IPS-18a (cell line): Measurements from ENCODE around the gene ADARB2.

Experiments
- H3K27ac ChIP-seq: one replicate; pipeline ENCODE4 v1.5.1; 2013; ENCODE audit warnings: low read length
- H3K27me3 ChIP-seq: one replicate; pipeline ENCODE4 v1.6.1; 2013; ENCODE audit warnings: mild to moderate bottlenecking, low read length; ENCODE audit not compliant: control insufficient read depth, insufficient read depth
- H3K36me3 ChIP-seq: one replicate; pipeline ENCODE4 v1.6.1; 2013; ENCODE audit warnings: low read depth, low read length; ENCODE audit not compliant: control insufficient read depth
- H3K4me1 ChIP-seq: one replicate; pipeline ENCODE4 v1.6.1; 2013; ENCODE audit warnings: low read depth, low read length; ENCODE audit not compliant: control insufficient read depth
- H3K4me3 ChIP-seq: one replicate; pipeline ENCODE4 v1.5.1; 2013; ENCODE audit warnings: low read length
- H3K9ac ChIP-seq: one replicate; pipeline ENCODE4 v1.6.1; 2013; ENCODE audit warnings: mild to moderate bottlenecking, low read length, moderate library complexity
- H3K9me3 ChIP-seq: one replicate; pipeline ENCODE4 v1.6.1; 2013; ENCODE audit warnings: low read depth, low read length; ENCODE audit not compliant: control insufficient read depth

Gene ADARB2

DNA sequence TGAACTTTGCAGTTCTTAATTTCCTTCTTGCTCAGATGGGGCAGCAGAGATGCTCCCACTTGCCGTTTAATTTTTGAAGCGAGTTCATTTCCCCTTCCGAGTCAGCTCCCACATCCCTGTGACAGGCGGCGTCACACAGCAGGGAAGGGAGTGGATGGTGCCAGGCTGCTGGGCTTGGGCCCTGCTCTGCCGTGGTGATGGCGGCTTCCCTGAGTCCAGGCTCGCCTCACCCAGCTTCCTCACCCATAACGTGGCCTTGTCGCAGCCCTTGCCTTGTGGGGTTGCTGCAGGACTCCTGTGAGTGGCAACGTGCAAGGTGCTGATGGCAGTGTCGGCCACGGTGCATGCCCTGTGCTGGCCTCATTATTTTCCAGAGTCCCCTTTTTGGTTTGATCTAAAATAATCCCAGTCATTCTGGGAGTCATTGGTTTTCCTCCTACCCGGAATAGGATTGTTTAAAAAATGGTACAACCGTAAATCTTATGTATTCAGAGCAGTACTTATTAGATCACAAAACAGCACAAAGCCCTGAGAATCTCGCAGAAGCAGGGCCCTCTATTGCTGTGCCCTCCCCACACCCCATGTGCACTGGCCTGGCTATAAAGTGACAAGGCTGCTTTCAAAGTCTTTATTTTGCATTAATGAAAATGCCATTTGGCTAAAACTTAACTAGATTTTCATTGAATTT is 421.1 kb downstream of the ADARB2 start:
- Histone ChIP-seq H3K27ac (no peak overlapping the region), H3K9me3 (no peaks in the 10 kb centered on the region), H3K36me3 (no peaks in the 10 kb centered on the region), H3K4me1 (peaks cover 13% of the 10 kb centered on the region), H3K27me3 (no peaks in the 10 kb centered on the region), H3K4me3 (no peak overlapping the region), H3K9ac (no peak overlapping the region)

DNA sequence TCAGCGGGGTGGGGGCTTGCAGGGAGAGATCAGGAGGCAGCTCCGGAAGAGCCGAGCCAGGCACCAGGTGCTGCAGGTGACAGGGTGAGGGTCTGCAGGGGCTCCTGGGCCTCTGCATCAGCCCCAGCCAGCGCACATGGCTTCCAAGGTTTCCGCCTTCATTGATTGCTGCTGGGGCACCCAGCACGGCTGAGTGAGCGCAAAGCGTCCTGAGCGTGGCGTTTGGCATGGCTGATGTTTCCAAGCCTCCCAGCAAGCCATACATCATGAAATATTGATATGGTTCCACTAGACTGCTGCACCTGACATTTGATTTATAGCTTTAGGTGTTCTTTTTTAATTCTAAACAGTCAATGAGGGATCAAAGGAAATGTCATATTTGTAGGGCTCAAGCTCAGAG is 422.1 kb downstream of the ADARB2 start:
- Histone ChIP-seq H3K4me3 (no peak overlapping the region), H3K27ac (no peak overlapping the region), H3K4me1 (peaks cover 22% of the 10 kb centered on the region), H3K9ac (no peak overlapping the region), H3K9me3 (no peaks in the 10 kb centered on the region), H3K36me3 (no peaks in the 10 kb centered on the region), H3K27me3 (no peaks in the 10 kb centered on the region)

DNA sequence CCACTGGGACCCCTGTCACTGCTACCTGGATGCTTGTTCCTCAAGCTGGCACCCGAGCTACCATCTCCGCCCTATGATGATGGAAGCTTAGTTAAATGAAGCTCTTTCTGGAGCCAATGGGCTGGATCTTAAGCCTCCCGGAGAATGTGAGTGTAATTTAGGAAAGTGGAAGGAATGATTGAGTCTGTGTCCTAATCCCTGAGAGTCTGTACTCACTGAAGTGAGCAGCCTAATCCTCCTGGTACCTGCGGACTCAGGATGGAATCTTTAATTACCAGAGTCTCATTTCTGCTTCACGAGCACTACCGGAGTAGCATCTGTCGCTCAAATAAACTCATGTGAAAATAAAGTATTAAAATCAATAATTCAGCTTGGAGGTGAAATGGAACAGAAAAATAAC is 425.6 kb downstream of the ADARB2 start:
- H3K27me3 ChIP-seq = no peaks in the 10 kb centered on the region

DNA sequence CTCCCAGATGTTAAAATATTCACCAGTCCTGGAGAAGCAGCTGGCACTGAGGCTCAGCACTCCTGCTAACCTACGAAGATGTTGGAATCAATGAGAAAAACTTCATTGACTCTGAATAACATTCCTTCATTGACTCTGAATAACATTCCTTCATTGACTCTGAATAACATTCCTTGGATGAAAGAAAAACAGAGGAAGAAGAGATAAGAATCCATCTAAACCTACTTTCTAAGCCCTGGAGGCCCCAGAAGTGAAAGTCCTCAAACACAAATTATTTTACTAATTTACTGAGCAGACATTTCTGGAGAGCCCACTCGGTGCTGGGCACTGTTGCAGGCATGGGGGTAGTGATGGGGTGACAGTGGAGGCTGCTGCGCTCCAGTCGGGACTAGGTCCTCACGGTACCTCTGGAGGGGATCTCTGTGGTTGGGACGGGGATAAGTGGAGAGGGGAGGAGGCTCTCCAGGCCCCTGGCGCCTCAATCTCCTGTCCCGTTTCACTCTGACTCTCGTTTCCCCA is 427.0 kb downstream of the ADARB2 start:
- no peaks in the 10 kb centered on the region for H3K9me3 ChIP-seq

More for the DNA sequence above, 425.6 kb downstream of the ADARB2 start:
- H3K4me3 ChIP-seq = no peak overlapping the region
- H3K9ac ChIP-seq = no peak overlapping the region
- no peaks in the 10 kb centered on the region for H3K36me3 ChIP-seq
- H3K4me1 ChIP-seq = peaks cover 41% of the 10 kb centered on the region
- peak overlapping the region; percentile 96 for H3K27ac ChIP-seq
- H3K9me3 ChIP-seq = no peaks in the 10 kb centered on the region

DNA sequence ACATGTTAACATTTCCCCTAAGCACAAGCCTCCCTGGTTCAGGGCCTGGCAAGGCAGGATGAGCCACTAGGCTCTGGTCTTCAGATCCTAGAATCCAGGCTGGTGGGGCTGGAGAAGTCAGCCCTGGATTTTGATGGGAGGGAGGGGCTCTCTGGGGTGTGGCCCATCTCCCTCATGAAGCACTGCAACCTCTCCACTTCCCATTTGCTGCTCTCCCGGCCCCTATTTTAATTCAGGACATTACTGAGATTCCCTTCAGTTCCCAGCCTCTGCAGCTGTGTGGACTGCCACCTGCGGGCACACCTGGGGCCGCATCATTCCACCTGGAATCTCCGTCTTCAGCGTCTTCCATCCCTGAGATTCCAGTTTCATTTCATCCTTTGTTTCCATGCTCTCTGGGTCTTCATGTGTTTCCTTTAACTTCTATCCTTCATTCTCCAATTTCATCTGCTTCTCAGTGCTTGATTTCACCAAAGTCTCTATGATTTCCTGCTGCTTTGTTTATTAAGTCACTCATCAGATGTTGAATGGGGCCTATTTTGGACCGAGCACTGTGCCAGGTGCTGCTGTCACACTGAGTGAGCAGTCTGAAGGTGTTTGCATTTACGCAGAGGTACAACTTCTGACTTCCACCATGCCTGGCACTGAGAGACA is 427.6 kb downstream of the ADARB2 start:
- Histone ChIP-seq H3K36me3 (no peaks in the 10 kb centered on the region), H3K4me3 (peak overlapping the region; percentile 39), H3K27ac (peak overlapping the region; percentile 95), H3K27me3 (no peaks in the 10 kb centered on the region), H3K4me1 (peaks cover 39% of the 10 kb centered on the region), H3K9me3 (no peaks in the 10 kb centered on the region), H3K9ac (peak overlapping the region; percentile 51)

More for the DNA sequence above, 427.0 kb downstream of the ADARB2 start:
- Histone ChIP-seq H3K27me3 (no peaks in the 10 kb centered on the region), H3K4me1 (peaks cover 39% of the 10 kb centered on the region), H3K4me3 (peak overlapping the region; percentile 39), H3K36me3 (no peaks in the 10 kb centered on the region), H3K9ac (peak overlapping the region; percentile 51), H3K27ac (peak overlapping the region; percentile 96)

DNA sequence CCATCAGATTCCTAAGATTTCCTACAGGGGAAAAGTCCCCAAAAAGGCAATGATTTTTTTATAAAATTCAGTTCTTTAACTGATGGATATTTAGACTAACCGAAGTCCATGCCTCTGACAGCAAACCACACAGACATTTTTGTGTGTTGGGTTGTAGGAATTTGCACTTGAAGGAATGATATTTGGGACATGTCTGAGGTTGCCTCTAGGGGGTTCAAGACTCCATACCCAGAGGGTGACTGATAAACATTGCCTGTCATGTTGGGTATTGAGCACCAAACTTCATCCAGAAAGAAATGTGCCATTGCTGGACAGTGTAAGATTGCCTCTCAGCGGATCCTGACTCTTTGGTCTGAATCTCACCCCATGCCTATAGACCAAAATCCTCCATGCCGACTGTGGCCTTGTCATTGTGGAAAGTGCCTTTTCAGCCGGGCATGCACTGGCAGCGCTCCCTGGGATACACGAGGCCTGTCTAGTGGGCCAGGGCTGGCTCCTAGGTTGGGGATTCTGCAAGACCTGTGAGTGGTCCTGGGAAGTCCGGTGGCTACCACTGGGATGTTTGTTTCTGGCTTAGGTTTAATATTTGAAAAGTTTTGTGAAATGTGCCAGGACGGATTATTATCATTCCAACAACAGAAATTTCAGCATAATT is 428.2 kb downstream of the ADARB2 start:
- H3K36me3 ChIP-seq = no peaks in the 10 kb centered on the region
- H3K27ac ChIP-seq = peak overlapping the region; percentile 95
- H3K27me3 ChIP-seq = no peaks in the 10 kb centered on the region
- peak overlapping the region; percentile 51 for H3K9ac ChIP-seq
- peak overlapping the region; percentile 39 for H3K4me3 ChIP-seq
- H3K9me3 ChIP-seq = no peaks in the 10 kb centered on the region
- peaks cover 39% of the 10 kb centered on the region for H3K4me1 ChIP-seq

DNA sequence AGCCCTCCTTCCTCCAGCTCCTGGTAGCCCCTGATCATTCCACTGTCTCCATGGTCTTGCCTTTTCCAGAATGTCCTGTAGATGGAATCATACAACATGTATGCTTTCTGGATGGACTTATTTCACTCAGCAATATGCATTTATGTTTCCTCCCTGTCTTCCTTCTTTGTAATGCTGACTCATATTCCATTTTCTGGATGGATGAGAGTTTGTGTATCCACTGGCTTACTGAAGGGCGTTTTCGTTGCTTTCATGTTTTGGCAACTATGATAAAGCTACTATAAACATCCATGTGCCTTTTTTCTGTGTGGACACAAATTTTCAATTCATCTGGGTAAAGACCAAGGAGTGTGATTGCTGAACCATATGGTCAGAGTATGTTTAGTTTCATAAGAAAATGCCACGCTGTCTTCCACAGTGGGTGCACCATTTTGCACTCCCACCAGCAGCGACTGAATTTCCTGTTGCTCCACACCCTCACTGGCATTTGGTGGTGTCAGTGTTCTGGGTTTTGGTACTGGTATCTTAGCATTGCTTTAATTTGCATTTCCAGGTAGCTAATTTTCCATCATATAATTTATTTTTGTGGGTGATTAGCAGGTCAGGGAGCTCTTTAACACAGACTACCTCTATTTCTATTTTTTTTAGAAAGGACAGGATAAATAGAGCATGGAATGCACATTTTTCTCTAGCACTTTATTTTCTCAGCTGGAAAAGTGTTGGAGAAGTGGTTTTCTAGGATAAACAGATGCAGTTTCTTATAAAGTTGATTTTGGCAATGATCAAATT is 429.0 kb downstream of the ADARB2 start:
- H3K9ac ChIP-seq = no peak overlapping the region
- no peaks in the 10 kb centered on the region for H3K9me3 ChIP-seq
- H3K36me3 ChIP-seq = no peaks in the 10 kb centered on the region
- no peaks in the 10 kb centered on the region for H3K27me3 ChIP-seq
- H3K27ac ChIP-seq = peak overlapping the region; percentile 95
- peaks cover 39% of the 10 kb centered on the region for H3K4me1 ChIP-seq
- no peak overlapping the region for H3K4me3 ChIP-seq

DNA sequence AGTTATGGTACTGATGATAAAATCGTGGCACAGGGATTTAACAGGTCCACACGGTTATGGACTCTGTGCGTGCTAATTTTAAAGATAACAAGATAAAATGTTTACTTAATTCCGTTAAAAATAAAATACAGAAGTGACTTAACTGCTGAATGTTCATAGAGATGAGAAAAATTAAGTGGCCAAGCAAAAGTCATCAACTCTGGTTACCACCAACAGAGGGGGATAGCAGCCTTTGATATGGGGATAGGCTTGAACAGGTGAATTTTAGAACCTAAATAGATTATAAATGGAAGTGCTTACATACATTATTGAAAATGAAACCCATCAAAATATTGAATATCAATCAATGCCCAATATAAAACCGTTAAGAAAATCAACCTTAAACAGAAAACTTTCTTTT is 436.2 kb downstream of the ADARB2 start:
- Histone ChIP-seq H3K27me3 (no peaks in the 10 kb centered on the region), H3K36me3 (no peaks in the 10 kb centered on the region), H3K9me3 (no peaks in the 10 kb centered on the region), H3K27ac (no peak overlapping the region), H3K9ac (no peak overlapping the region), H3K4me3 (no peak overlapping the region), H3K4me1 (peaks cover 7% of the 10 kb centered on the region)

DNA sequence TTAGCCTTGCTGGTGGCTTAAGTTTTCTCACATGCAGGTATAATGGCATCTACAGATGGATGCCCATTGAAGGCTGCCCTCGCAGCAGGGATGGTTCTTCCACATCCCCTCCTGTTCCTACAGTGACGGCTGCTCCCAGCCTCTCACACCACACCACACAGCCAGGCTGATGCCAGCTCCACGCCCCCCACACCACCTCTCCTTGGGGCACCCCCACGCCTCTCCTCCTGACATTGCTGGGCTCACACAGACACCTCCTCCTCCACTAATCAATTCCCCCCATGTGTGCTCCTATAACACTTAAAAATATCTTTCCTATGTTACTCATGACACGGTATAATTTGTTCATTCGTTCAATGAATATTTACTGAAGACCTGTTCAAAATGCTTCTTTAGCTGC is 437.1 kb downstream of the ADARB2 start:
- Histone ChIP-seq H3K36me3 (no peaks in the 10 kb centered on the region), H3K9ac (no peak overlapping the region), H3K9me3 (no peaks in the 10 kb centered on the region), H3K4me3 (no peak overlapping the region), H3K27ac (no peak overlapping the region), H3K27me3 (no peaks in the 10 kb centered on the region), H3K4me1 (peaks cover 7% of the 10 kb centered on the region)

DNA sequence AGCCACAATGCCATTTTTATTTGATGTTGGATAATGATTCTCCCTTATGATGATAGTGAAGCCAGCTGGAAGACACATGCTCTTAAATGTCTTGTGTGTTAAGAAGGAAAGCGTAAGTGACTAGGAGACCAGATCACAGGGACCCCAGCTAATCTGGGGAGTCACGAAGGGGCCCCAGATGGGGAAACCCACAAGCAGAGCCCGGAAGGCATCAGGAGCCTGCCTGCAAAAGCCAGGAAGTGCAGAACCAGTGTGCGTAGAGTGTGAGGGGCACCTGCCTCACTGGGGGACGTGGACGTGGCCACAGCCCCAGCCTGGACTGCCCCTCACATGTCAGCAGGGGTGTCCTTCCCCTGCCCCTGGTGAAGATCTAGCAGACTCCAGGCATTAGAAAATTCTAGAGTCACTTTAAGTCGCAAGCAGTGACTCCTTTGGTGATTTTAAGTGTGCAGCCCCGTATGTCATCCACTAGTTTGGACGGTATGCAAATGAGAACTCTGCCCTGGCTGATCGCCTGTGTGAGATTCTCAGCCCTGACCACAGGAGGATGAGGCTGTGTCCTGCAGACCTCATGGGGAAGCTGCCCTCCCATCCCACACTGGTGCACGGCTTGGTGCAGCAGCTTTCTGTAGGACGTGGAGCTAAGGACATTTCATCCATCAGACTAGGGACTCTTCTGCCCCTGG is 438.1 kb downstream of the ADARB2 start:
- no peaks in the 10 kb centered on the region for H3K36me3 ChIP-seq
- H3K9ac ChIP-seq = no peak overlapping the region
- H3K4me3 ChIP-seq = no peak overlapping the region
- no peak overlapping the region for H3K27ac ChIP-seq
- H3K27me3 ChIP-seq = no peaks in the 10 kb centered on the region
- peaks cover 11% of the 10 kb centered on the region for H3K4me1 ChIP-seq
- H3K9me3 ChIP-seq = no peaks in the 10 kb centered on the region
